ENCODE measurements around the gene GPATCH8.

DNA sequence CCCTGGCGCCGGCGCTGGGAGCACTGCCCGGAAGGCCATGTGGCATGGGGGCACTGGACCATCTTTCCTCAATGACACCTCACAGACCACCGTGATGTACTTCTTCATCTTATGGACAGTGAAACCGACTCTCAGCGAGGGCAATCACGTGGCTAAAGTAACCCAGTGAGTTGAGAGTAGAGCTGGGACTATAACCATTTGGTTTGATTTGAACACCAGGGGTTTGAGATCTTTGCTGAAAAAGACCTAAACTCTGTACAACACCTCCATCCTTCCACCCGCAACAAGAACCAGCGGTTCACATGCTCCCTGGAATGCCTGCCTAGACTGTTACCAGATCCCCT lies 117.1 kb downstream of the GPATCH8 start:
- no peak for TF ChIP-seq POLR2A (IDR thresholded peaks at IDR 0.05; ENCODE audit: low read depth, low read length)
- no peak for TF ChIP-seq POLR2AphosphoS5 (IDR thresholded peaks at IDR 0.05; ENCODE audit: low read depth, low read length)

All from GM12892 (cell line).